ENCODE results near the gene COMMD7.

Gene COMMD7

GRCh38 chr20:32680544-32681174, 62.6 kb downstream of the COMMD7 start:
- DNase-seq (ENCODE audit: low spot score) = no peak

- DNase-seq (ENCODE audit: low spot score) = no peak
These were observed 64.3 kb downstream of the COMMD7 start for GRCh38 chr20:32678948-32679347.

GRCh38 chr20:32675223-32675975, 67.9 kb downstream of the COMMD7 start:
- DNase-seq (ENCODE audit: low spot score) = no peak

- DNase-seq (ENCODE audit: low spot score) = no peak
These were observed 68.9 kb downstream of the COMMD7 start for GRCh38 chr20:32674362-32674789.

DNA sequence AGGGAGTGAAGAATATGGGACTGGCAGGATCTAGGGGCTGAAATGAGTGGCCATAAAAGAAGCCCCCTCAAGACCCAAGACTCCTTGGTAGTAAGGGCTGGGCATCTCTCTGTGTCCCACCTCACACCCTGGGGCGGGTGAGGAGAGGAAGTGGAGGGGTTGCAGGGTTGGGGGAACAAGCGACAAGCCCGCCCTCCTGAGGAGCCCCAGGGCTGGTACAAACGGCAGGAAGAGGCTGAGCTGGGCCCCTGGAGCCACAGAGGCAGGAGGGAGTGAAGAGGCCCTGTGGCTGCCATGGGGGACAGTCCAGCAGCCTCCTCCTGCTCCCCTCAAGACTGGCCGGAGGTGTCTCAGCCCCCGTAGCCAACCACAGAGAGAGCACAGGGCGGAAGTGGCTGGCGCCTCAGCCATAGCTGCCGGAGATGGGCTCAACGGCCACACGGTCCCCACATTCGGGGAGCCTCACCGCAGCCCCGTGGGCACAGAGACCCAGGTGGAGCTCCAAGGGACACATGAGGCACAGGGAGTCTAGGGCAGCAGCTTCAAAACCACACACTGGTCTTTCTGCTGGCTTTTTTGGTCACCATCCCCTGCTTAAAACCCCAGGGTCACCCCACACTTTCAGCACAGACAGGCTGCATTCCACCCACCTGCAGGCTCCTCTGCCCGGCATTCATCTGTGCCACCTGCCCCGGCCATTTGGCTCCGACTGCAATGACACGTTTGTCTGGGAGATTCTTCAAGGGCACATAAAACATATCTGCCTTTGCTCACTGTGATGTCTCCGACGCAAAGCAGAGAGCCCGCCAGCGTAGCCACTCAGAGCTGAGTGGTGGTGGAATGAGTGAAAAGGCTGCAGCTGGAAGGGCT, 70.0 kb downstream of the COMMD7 start:
- no peak for DNase-seq (ENCODE audit: low spot score)

GRCh38 chr20:32672394-32672981, 70.8 kb downstream of the COMMD7 start:
- DNase-seq (ENCODE audit: low spot score) = peak; percentile 69

- DNase-seq (ENCODE audit: low spot score) = no peak
These were observed 72.4 kb downstream of the COMMD7 start for GRCh38 chr20:32670773-32671455.

DNA sequence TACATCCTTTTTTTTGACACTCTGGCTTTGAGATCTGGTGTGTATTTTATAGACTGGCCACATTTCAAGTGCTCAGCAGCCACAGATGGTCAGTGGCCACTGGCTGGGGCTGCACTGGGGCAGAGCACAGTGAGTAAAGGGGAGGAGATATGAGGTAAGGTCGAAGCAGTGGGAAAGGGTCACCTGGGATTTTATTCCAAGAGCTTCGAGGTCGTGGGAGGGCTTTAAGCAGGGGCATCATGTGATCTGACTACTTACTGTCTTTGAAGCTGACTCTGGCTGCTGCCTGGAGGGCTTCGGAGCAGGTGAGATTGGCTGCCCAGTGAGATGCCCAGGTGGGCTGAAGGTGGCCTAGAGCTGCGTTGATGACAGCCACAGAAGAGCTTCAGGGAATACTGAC, 76.2 kb downstream of the COMMD7 start:
- no peak for DNase-seq (ENCODE audit: low spot score)

DNA sequence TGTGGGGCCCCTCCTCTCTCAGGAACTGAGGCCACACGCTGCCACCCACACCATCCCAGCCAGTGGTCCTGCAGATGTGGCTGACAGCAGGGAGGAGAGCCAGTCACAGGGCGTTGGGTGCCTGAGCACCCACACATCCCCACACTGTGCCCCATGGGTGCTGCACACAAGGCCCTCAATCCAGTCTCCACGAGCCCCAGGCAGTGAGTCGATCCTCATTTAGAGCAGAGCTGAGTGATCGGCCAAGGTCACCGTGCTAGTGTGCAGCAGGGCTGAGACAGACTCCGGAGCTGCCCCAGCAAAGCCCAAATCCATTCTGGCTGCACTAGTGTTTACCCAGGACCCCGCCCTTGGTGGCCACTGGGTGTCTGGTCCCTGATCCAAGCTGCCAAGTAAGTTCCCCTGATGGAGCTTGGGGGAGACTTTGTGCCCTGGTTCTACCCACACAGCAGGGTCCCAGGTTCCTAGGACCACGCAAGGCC, 78.5 kb downstream of the COMMD7 start:
- DNase-seq (ENCODE audit: low spot score) = no peak

DNA sequence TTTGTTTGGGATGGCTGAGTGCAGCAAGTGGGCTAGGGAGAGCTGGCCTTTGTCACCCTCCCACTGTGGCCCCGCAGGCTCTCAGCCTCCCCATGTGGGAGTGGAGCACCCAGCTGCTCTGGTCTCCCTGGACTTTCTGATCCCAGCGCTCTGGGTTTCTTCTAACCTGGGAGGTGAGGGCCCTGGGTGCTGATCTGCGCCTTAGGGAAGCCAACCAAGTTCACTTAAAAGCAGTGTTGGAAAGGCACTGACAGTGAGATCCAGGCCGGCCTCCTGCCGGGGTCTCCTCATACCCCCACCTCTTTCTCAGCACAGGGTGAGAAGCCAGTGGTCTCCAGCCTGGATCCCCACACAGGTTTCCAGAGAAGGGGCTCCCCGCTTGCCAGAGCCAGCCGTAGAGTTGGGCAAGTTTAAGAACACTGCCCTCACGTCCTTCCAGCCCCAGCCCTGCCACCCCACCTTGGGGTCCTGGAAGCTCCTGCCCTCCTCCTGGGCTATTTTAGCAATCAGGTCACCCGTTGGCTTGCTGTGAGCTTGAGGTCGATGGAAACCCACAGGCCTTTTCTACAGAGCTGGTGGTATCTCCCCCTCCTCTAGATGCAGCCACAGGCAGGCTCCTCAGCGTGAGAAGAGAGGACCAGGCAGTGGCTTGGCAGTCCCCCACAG, 79.1 kb downstream of the COMMD7 start:
- no peak for DNase-seq (ENCODE audit: low spot score)

DNA sequence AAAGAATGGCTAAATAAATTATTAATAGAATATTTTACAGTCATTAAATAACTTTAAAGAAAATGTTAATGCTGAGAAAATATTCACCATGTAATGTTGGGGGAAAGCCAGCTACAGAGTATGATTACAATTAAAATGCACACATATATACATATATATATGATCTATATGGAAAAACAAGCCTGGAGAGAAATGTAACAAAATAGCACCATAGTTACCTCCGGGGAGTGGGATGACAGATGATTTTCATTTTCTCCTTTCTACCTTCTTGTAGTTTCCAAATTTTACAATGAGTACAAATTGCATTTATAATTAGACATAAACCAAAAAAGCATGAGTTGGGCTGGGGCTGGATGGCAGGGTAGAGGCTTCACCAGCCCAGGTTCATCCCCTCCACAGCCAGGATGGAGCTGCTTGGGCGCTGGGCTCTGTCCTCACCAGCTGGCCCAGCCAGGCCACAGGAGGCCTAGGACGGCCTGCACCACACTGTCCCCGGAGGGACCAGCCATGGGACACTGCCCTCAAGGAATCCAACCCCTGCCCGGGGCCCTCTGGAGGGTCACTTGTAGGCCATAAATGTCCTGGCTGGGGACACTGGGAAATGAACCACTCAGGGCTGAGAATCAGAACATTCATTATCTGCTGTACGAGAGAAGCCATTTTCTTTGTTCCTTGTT, 79.8 kb downstream of the COMMD7 start:
- DNase-seq (ENCODE audit: low spot score) = no peak

GRCh38 chr20:32661820-32662528, 81.3 kb downstream of the COMMD7 start:
- no peak for DNase-seq (ENCODE audit: low spot score)

DNA sequence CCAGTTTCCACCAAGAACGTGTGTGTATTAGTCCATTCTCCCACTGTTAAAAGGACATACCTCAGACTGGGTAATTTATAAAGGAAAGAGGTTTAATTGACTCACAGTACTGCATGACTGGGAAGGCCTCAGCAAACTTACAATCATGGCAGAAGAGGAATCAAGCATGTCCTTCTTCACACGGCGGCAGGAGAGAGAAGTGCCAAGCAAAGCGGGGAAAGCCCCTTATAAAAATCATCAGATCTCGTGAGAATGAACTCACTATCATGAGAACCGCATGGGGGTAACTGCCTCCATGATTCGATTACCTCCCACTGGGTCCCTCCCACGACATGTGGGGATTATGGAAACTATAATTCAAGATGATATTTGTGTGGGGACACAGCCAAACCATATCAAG, 82.6 kb downstream of the COMMD7 start:
- DNase-seq (ENCODE audit: low spot score) = no peak

DNA sequence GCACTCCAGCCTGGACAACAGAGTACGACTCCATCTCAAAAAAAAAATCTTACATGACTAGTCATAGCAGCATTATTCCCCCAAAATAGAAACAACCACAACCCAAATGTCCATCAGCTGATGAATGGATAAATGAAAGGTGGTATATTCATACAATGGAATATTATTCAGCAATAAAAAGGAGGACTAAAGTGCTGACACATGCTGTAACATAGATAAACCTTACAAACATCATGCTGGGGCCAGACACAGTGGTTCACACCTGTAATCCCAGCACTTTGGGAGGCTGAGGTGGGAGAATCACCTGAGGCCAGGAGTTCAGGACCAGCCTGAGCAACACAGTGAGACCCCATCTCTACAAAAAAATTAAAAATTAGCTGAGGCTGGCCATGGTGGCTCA, 86.4 kb downstream of the COMMD7 start:
- DNase-seq (ENCODE audit: low spot score) = no peak

GRCh38 chr20:32655903-32656512, 87.3 kb downstream of the COMMD7 start:
- no peak for DNase-seq (ENCODE audit: low spot score)

GRCh38 chr20:32652739-32653526, 90.3 kb downstream of the COMMD7 start:
- peak; percentile 92 for DNase-seq (ENCODE audit: low spot score)

Measured in SK-N-DZ (cell line).